Activated CD4-positive, alpha-beta memory T cell treated with anti-CD3 and anti-CD28 coated beads, Interleukin-2, amount 10 ng/mL, durations not matched to agents 7 days and 5 days (primary cell): Measurements from ENCODE around the gene SLC27A3. TPM values are rescaled to one million over a fixed set of nuclear protein-coding genes. Genes with fewer than 3 reads are reported as not detected.
A peak's percentile ranks its signal among the peaks of the same experiment; 100 is the strongest.

Experiments used
- CTCF ChIA-PET: fragments of 350-600 bp; sonication (Branson Sonifier 250); formaldehyde crosslinking; loops from one replicate; lab custom pipeline; 2021; ENCODE audit warnings: antibody characterized with exemption, inconsistent platforms; lab: Charles Lee
- POLR2A ChIA-PET: fragments of 350-600 bp; sonication (Branson Sonifier 250); formaldehyde crosslinking; loops from one replicate; lab custom pipeline; 2021; ENCODE audit warnings: antibody characterized with exemption; lab: Charles Lee
- DNase-seq: peaks from one replicate; pipeline ENCODE4 v3.0.0-alpha.2; 2020
- H3K27ac Mint-ChIP-seq: one replicate; pipeline ENCODE4 v1.8.0; 2021; ENCODE audit warnings: mild to moderate bottlenecking, mixed read lengths
- H3K27me3 Mint-ChIP-seq: one replicate; pipeline ENCODE4 v1.8.0; 2021; ENCODE audit warnings: mixed read lengths
- H3K36me3 Mint-ChIP-seq: one replicate; pipeline ENCODE4 v1.8.0; 2021; ENCODE audit warnings: low read depth, mixed read lengths
- H3K4me1 Mint-ChIP-seq: one replicate; pipeline ENCODE4 v1.8.0; 2021; ENCODE audit warnings: mixed read lengths
- H3K4me3 Mint-ChIP-seq: one replicate; pipeline ENCODE4 v1.8.0; 2021; ENCODE audit warnings: mild to moderate bottlenecking, mixed read lengths
- H3K9me3 Mint-ChIP-seq: one replicate; pipeline ENCODE4 v1.8.0; 2021; ENCODE audit warnings: mixed read lengths
- total RNA-seq, 2 experiments: library from RNA; stranded (reverse); gene quantifications; one replicate each; pipeline ENCODE4 v1.2.3, GENCODE V29; 2021

SLC27A3 gene
- total RNA-seq, result 10 to 100 TPM; 24.9 to 25.3 TPM

- Mint-ChIP-seq H3K4me3 (peak within 1 kb of the TSS; percentile 80), H3K4me1 (peaks cover 33% of the 10 kb centered on the region), H3K27ac (peak within 1 kb of the TSS; percentile 85), H3K9me3 (no peaks in the 10 kb centered on the region), H3K27me3 (no peaks in the 10 kb centered on the region), H3K36me3 (peaks cover 20% of the 10 kb centered on the region)
- no peak for DNase-seq
- ChIA-PET CTCF (interaction anchor here (0.7 to 2.2 kb wide), 5 partner anchors 11 to 212 kb away, joined by 3 to 7 read pairs (median 3); partner anchors contain the start of gene RAB13), POLR2A (interaction anchor here (0.7 to 3.8 kb wide), 17 partner anchors 9 to 216 kb away, joined by 3 to 16 read pairs (median 3); partner anchors contain the start of genes CHTOP, GATAD2B, JTB and RPS27)
Measured at GRCh38 chr1:153774780-153775457, at the start of gene SLC27A3. TSS of gene SLC27A3 (plus strand) at chr1:153775407. CDS start at chr1:153775498, 91 bp downstream.

- ChIA-PET CTCF (interaction anchor here (0.7 to 1.9 kb wide), 3 partner anchors 27 to 52 kb away, joined by 3 to 5 read pairs (median 4); no protein-coding TSS in a partner anchor), POLR2A (interaction anchor here (0.6 to 2.7 kb wide), 16 partner anchors 9 to 454 kb away, joined by 3 to 14 read pairs (median 3); partner anchors contain the start of genes CHTOP and ILF2)
- Mint-ChIP-seq H3K27me3 (no peaks in the 10 kb centered on the region), H3K4me1 (peaks cover 42% of the 10 kb centered on the region), H3K9me3 (no peaks in the 10 kb centered on the region), H3K27ac (peak within 1 kb of the TSS; percentile 93), H3K4me3 (peak within 1 kb of the TSS; percentile 90), H3K36me3 (peaks cover 18% of the 10 kb centered on the region)
- DNase-seq, result peak; percentile 100
Measured at GRCh38 chr1:153727463-153728304, 47.5 kb upstream of the SLC27A3 start, which contains the start of gene INTS3. TSS of gene INTS3 (plus strand) at chr1:153728050. CDS start at chr1:153728635, 585 bp downstream.

GRCh38 chr1:153728305-153729066 lies 46.7 kb upstream of the SLC27A3 start:
- H3K4me3 Mint-ChIP-seq, result peak overlapping the region; percentile 90
- H3K4me1 Mint-ChIP-seq, result peaks cover 36% of the 10 kb centered on the region
- ChIA-PET CTCF (interaction anchor here (1.2 to 1.9 kb wide), 3 partner anchors 9 to 48 kb away, joined by 3 to 5 read pairs (median 3); no protein-coding TSS in a partner anchor), POLR2A (interaction anchor here (0.6 to 2.7 kb wide), 17 partner anchors 8 to 262 kb away, joined by 3 to 14 read pairs (median 3); partner anchors contain the start of genes CHTOP, ILF2 and RPS27)
- H3K27me3 Mint-ChIP-seq, result no peaks in the 10 kb centered on the region
- no peaks in the 10 kb centered on the region for H3K9me3 Mint-ChIP-seq
- peak overlapping the region; percentile 93 for H3K27ac Mint-ChIP-seq
- peaks cover 24% of the 10 kb centered on the region for H3K36me3 Mint-ChIP-seq
- DNase-seq, result peak; percentile 38

- Mint-ChIP-seq H3K4me1 (peaks cover 36% of the 10 kb centered on the region), H3K27me3 (no peaks in the 10 kb centered on the region), H3K9me3 (no peaks in the 10 kb centered on the region), H3K27ac (no peak overlapping the region), H3K4me3 (no peak overlapping the region), H3K36me3 (peaks cover 35% of the 10 kb centered on the region)
- CTCF ChIA-PET, result no interaction called here
- POLR2A ChIA-PET, result interaction anchor here (2.0 kb wide), 1 partner anchor 260 kb away, joined by 10 read pairs; the partner anchor contains the start of gene RPS27
- no peak for DNase-seq
Measured at GRCh38 chr1:153730468-153730988, 44.7 kb upstream of the SLC27A3 start.

GRCh38 chr1:153733970-153734369 lies 41.2 kb upstream of the SLC27A3 start:
- no peak for DNase-seq
- Mint-ChIP-seq H3K9me3 (no peaks in the 10 kb centered on the region), H3K4me3 (no peak overlapping the region), H3K36me3 (peaks cover 37% of the 10 kb centered on the region), H3K27ac (no peak overlapping the region), H3K4me1 (peaks cover 26% of the 10 kb centered on the region), H3K27me3 (no peaks in the 10 kb centered on the region)
- POLR2A ChIA-PET, result interaction anchor here (0.8 kb wide), 1 partner anchor 100 kb away, joined by 3 read pairs; the partner anchor contains the start of gene CHTOP
- CTCF ChIA-PET, result no interaction called here

- H3K4me1 Mint-ChIP-seq, result peaks cover 21% of the 10 kb centered on the region
- no peak overlapping the region for H3K27ac Mint-ChIP-seq
- H3K27me3 Mint-ChIP-seq, result no peaks in the 10 kb centered on the region
- no peaks in the 10 kb centered on the region for H3K9me3 Mint-ChIP-seq
- no peak for DNase-seq
- peaks cover 35% of the 10 kb centered on the region for H3K36me3 Mint-ChIP-seq
- ChIA-PET POLR2A (interaction anchor here (0.8 kb wide), 1 partner anchor 101 kb away, joined by 3 read pairs; the partner anchor contains the start of gene CHTOP), CTCF (no interaction called here)
- H3K4me3 Mint-ChIP-seq, result no peak overlapping the region
Measured at GRCh38 chr1:153734396-153735089, 40.7 kb upstream of the SLC27A3 start.

- Mint-ChIP-seq H3K27ac (no peak overlapping the region), H3K9me3 (no peaks in the 10 kb centered on the region), H3K36me3 (peaks cover 31% of the 10 kb centered on the region), H3K4me3 (no peak overlapping the region), H3K4me1 (peaks cover 16% of the 10 kb centered on the region), H3K27me3 (no peaks in the 10 kb centered on the region)
- ChIA-PET POLR2A (no interaction called here), CTCF (interaction anchor here (0.6 kb wide), 1 partner anchor 14 kb away, joined by 6 read pairs; no protein-coding TSS in a partner anchor)
- DNase-seq, result no peak
Measured at GRCh38 chr1:153735090-153735420, 40.2 kb upstream of the SLC27A3 start.

- H3K27ac Mint-ChIP-seq, result no peak overlapping the region
- ChIA-PET CTCF (interaction anchor here (1.7 kb wide), 1 partner anchor 11 kb away, joined by 3 read pairs; no protein-coding TSS in a partner anchor), POLR2A (interaction anchor here (1.2 kb wide), 1 partner anchor 14 kb away, joined by 4 read pairs; the partner anchor contains the start of gene INTS3)
- peaks cover 50% of the 10 kb centered on the region for H3K36me3 Mint-ChIP-seq
- peaks cover 15% of the 10 kb centered on the region for H3K4me1 Mint-ChIP-seq
- no peaks in the 10 kb centered on the region for H3K9me3 Mint-ChIP-seq
- no peak overlapping the region for H3K4me3 Mint-ChIP-seq
- H3K27me3 Mint-ChIP-seq, result no peaks in the 10 kb centered on the region
- no peak for DNase-seq
Measured at GRCh38 chr1:153741986-153742385, 33.2 kb upstream of the SLC27A3 start.

- ChIA-PET POLR2A (interaction anchor here (1.2 kb wide), 1 partner anchor 15 kb away, joined by 4 read pairs; the partner anchor contains the start of gene INTS3), CTCF (interaction anchor here (0.6 to 1.7 kb wide), 2 partner anchors 9 to 10 kb away, joined by 3 to 4 read pairs; no protein-coding TSS in a partner anchor)
- H3K36me3 Mint-ChIP-seq, result peaks cover 55% of the 10 kb centered on the region
- no peak for DNase-seq
- H3K9me3 Mint-ChIP-seq, result no peaks in the 10 kb centered on the region
- peaks cover 15% of the 10 kb centered on the region for H3K4me1 Mint-ChIP-seq
- H3K27me3 Mint-ChIP-seq, result no peaks in the 10 kb centered on the region
- H3K4me3 Mint-ChIP-seq, result no peak overlapping the region
- H3K27ac Mint-ChIP-seq, result no peak overlapping the region
Measured at GRCh38 chr1:153742411-153743142, 32.6 kb upstream of the SLC27A3 start.

GRCh38 chr1:153745417-153745816 lies 29.8 kb upstream of the SLC27A3 start:
- CTCF ChIA-PET, result no interaction called here
- H3K4me1 Mint-ChIP-seq, result peaks cover 22% of the 10 kb centered on the region

GRCh38 chr1:153746174-153746573 lies 29.0 kb upstream of the SLC27A3 start:
- H3K9me3 Mint-ChIP-seq, result no peaks in the 10 kb centered on the region
- no peak overlapping the region for H3K4me3 Mint-ChIP-seq
- H3K27ac Mint-ChIP-seq, result no peak overlapping the region
- ChIA-PET POLR2A (no interaction called here), CTCF (interaction anchor here (1.1 kb wide), 1 partner anchor 68 kb away, joined by 3 read pairs; no protein-coding TSS in a partner anchor)
- H3K4me1 Mint-ChIP-seq, result peaks cover 22% of the 10 kb centered on the region
- H3K27me3 Mint-ChIP-seq, result no peaks in the 10 kb centered on the region
- DNase-seq, result no peak
- H3K36me3 Mint-ChIP-seq, result peaks cover 68% of the 10 kb centered on the region

More at GRCh38 chr1:153745417-153745816, 29.8 kb upstream of the SLC27A3 start:
- peaks cover 67% of the 10 kb centered on the region for H3K36me3 Mint-ChIP-seq
- H3K27ac Mint-ChIP-seq, result no peak overlapping the region
- no peak for DNase-seq
- POLR2A ChIA-PET, result no interaction called here
- no peak overlapping the region for H3K4me3 Mint-ChIP-seq
- no peaks in the 10 kb centered on the region for H3K27me3 Mint-ChIP-seq
- H3K9me3 Mint-ChIP-seq, result no peaks in the 10 kb centered on the region
